ENCODE results near the gene BHLHE40. TPM values are rescaled to one million over a fixed set of nuclear protein-coding genes. Genes with fewer than 3 reads are reported as not detected.
A peak's percentile ranks its signal among the peaks of the same experiment; 100 is the strongest.

BHLHE40 gene
- polyA plus RNA-seq, 2 of the 4 experiments (the other 2 are of a cell fraction) = 102 to 160 TPM

GRCh38 chr3:5022966-5023776 lies 43.9 kb downstream of the BHLHE40 start:
- POLR2A ChIA-PET = interaction anchor here (0.7 to 7.5 kb wide), 7 partner anchors 10 to 312 kb away, joined by 3 to 367 read pairs (median 3); partner anchors contain the start of gene BHLHE40
- peak; percentile 93 to 99 for DNase-seq (ENCODE audit: low read depth in 1 of 2, low spot score in 1 of 2)
- Histone ChIP-seq H3K9me3 (no peaks in the 10 kb centered on the region), H3K4me2 (peak overlapping the region; percentile 61), H3K4me1 (peaks cover 82% of the 10 kb centered on the region), H3K27ac (peak overlapping the region; percentile 94 to 98), H3K4me3 (no peak overlapping the region)
- ATAC-seq = peak; percentile 70 to 73
- WGBS (ENCODE audit: missing lambda C conversion rate) = 2% methylated on average over 15 of the region's 15 CpGs
- CTCF ChIA-PET = interaction anchor here (0.6 to 15.9 kb wide), 15 partner anchors 10 to 312 kb away, joined by 3 to 445 read pairs (median 7); partner anchors contain the start of gene BHLHE40
- peak; percentile 7 for FAIRE-seq
- TF ChIP-seq SMC3 (IDR thresholded peaks at IDR 0.05) = peak; percentile 58; the same call in 2 of the 3 replicates
- TF ChIP-seq ZNF302 (CRISPR knock-in tag; IDR thresholded peaks at IDR 0.05) = peak; percentile 75; the same call in 1 of the 2 replicates
- peak; percentile 37 for TF ChIP-seq MAFK (IDR thresholded peaks at IDR 0.05; ENCODE audit: partially characterized antibody)
- peak in 1 of 2 experiments; percentile 82; a peak in 3 of 4 replicates for TF ChIP-seq CEBPB (IDR thresholded peaks at IDR 0.05)
- TF ChIP-seq RAD21 (conservative IDR thresholded peaks at IDR 0.05 in 1 of 2, IDR thresholded peaks at IDR 0.05 in 1 of 2) = peak; percentile 40 to 60; a peak in 4 of 5 replicates
- no peak for TF ChIP-seq CBX8 (IDR thresholded peaks at IDR 0.05)
- peak; percentile 93 for TF ChIP-seq FOXS1 (CRISPR knock-in tag; IDR thresholded peaks at IDR 0.05)
- TF ChIP-seq PBX3 (IDR thresholded peaks at IDR 0.05) = peak; percentile 96
- peak; percentile 65; the same call in 1 of the 2 replicates for TF ChIP-seq ZSCAN20 (CRISPR knock-in tag; IDR thresholded peaks at IDR 0.05)
- no peak for TF ChIP-seq HMGXB4 (CRISPR knock-in tag; IDR thresholded peaks at IDR 0.05; ENCODE audit: borderline replicate concordance)
- TF ChIP-seq CHD4 (IDR thresholded peaks at IDR 0.05; ENCODE audit: borderline replicate concordance) = no peak
- no peak for TF ChIP-seq NR3C1 (IDR thresholded peaks at IDR 0.05)
- peak; percentile 56; the same call in 1 of the 2 replicates for TF ChIP-seq BHLHE40 (IDR thresholded peaks at IDR 0.05; ENCODE audit: low read depth, low read length)
- no peak for TF ChIP-seq ZC3H11A (IDR thresholded peaks at IDR 0.05)
- no peak for TF ChIP-seq POLR2A (IDR thresholded peaks at IDR 0.05; ENCODE audit: low read length)
- TF ChIP-seq MAZ (IDR thresholded peaks at IDR 0.05; ENCODE audit: borderline replicate concordance, low read depth, low read length) = no peak
- no peak for TF ChIP-seq ELK1 (IDR thresholded peaks at IDR 0.05; ENCODE audit: low read depth, low read length)
- peak; percentile 94 for TF ChIP-seq MAX (IDR thresholded peaks at IDR 0.05)
- TF ChIP-seq RNF2 (IDR thresholded peaks at IDR 0.05; ENCODE audit: borderline replicate concordance, low read depth) = no peak
- TF ChIP-seq HOXA7 (CRISPR knock-in tag; IDR thresholded peaks at IDR 0.05) = peak; percentile 87
- no peak for TF ChIP-seq E2F6 (IDR thresholded peaks at IDR 0.05; ENCODE audit: borderline replicate concordance, low read depth)
- no peak for TF ChIP-seq SREBF2 (IDR thresholded peaks at IDR 0.05)
- TF ChIP-seq TP53 (CRISPR knock-in tag; IDR thresholded peaks at IDR 0.05) = 0 out of 2 replicates have a peak, but pooled peaks have one; percentile 5
- TF ChIP-seq GATA3 (IDR thresholded peaks at IDR 0.05; ENCODE audit: borderline replicate concordance) = peak; percentile 98
- no peak for TF ChIP-seq USF2 (IDR thresholded peaks at IDR 0.05)
- TF ChIP-seq HOXB5 (CRISPR knock-in tag; IDR thresholded peaks at IDR 0.05) = peak; percentile 73
- no peak for TF ChIP-seq EHMT2 (IDR thresholded peaks at IDR 0.05; ENCODE audit: low read depth)
- TF ChIP-seq HEYL (CRISPR knock-in tag; IDR thresholded peaks at IDR 0.05) = peak; percentile 63
- TF ChIP-seq KDM5A (IDR thresholded peaks at IDR 0.05) = no peak
- TF ChIP-seq NPAS2 (CRISPR knock-in tag; IDR thresholded peaks at IDR 0.05; ENCODE audit: borderline replicate concordance) = peak; percentile 57; the same call in 1 of the 2 replicates
- TF ChIP-seq ATOH8 (CRISPR knock-in tag; IDR thresholded peaks at IDR 0.05; ENCODE audit: low read depth) = peak; percentile 89
- no peak for TF ChIP-seq RFX5 (IDR thresholded peaks at IDR 0.05)
- TF ChIP-seq ESRRA (IDR thresholded peaks at IDR 0.05; ENCODE audit: borderline replicate concordance, low read length) = no peak
